Ovary (tissue), 3 donors: ENCODE data around the gene SEMA5A.

Experiments
- CTCF ChIP-seq, 3 donors: fragments of 450-650 bp in 2 of 3; fragments of 200-600 bp in 1 of 3; IDR thresholded peaks; one replicate each; pipeline versions ENCODE4 v1.5.1 to v1.8.0; 2016 to 2022; ENCODE audit warnings: antibody characterized with exemption in 3 of 3, mild to moderate bottlenecking in 1 of 3
- POLR2A ChIP-seq: fragments of 450-650 bp; IDR thresholded peaks from one replicate; pipeline ENCODE4 v1.6.1; 2017; ENCODE audit warnings: antibody characterized with exemption, mild to moderate bottlenecking, moderate library complexity
- donor health status: DM: no; HTN: no; CAD: no.

GRCh38 chr5:9370256-9370655, 175.6 kb downstream of the SEMA5A start:
- no peak for TF ChIP-seq CTCF (IDR thresholded peaks at IDR 0.05)
- no peak for TF ChIP-seq POLR2A
